ENCODE data around the gene NUB1. TPM values are rescaled to one million over a fixed set of nuclear protein-coding genes. Genes with fewer than 3 reads are reported as not detected.

The NUB1 gene
- polyA plus RNA-seq, 1 experiment: 44.5 TPM

DNA sequence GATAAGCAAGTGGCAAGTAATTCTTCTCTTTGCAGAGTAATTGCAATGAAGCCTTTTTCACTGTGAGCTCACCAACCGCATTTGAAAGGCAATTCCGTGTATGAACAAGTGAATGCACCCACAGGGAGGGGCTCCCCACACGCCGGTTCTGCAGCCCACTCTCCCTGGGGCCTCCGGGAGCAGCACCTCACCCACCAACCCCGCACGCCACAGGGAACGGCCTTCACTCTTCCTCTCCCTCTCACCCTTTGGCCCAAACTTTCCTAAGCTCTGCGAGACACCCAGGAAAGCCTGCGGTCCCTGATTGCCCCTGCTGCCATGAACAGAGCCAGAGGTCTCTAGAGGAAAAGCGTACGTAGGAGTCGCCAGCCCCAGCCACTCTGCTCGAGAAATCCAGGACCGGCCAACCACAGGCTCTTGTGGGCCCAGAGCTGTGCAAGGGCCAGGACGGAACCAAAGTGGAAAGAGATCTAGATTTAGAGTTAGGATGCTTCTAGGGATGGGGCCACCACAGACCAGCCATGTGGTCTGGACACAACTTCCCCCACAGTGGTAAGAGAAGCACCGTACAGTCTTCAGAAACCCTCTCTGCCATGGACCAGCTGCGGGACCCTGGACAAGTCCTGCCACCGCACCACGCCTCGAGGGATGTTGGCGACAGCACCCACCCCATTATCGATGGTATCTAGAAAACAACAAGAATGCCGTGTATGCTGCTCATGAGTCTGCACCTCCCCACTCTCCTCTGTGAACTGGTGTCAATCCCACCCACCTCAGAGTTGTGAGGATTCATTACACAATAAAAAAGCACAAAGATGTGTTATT, 64.7 kb downstream of the NUB1 start:
- TF ChIP-seq, protein P1, sequence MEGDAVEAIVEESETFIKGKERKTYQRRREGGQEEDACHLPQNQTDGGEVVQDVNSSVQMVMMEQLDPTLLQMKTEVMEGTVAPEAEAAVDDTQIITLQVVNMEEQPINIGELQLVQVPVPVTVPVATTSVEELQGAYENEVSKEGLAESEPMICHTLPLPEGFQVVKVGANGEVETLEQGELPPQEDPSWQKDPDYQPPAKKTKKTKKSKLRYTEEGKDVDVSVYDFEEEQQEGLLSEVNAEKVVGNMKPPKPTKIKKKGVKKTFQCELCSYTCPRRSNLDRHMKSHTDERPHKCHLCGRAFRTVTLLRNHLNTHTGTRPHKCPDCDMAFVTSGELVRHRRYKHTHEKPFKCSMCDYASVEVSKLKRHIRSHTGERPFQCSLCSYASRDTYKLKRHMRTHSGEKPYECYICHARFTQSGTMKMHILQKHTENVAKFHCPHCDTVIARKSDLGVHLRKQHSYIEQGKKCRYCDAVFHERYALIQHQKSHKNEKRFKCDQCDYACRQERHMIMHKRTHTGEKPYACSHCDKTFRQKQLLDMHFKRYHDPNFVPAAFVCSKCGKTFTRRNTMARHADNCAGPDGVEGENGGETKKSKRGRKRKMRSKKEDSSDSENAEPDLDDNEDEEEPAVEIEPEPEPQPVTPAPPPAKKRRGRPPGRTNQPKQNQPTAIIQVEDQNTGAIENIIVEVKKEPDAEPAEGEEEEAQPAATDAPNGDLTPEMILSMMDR (IDR thresholded peaks at IDR 0.05; ENCODE audit: insufficient read depth, low read depth, low read length): no peak
- H3K4me3 ChIP-seq (ENCODE audit: low read depth, low read length): no peak overlapping the region
- no peak for DNase-seq (ENCODE audit: low read depth)
- H3K27me3 ChIP-seq (ENCODE audit: control insufficient read depth, insufficient read depth, low read length): peaks cover 23% of the 10 kb centered on the region
- no peaks in the 10 kb centered on the region for H3K36me3 ChIP-seq (ENCODE audit: control insufficient read depth, insufficient read depth, low read length)
- POLR2A ChIA-PET: no interaction called here
- CTCF ChIA-PET: no interaction called here

DNA sequence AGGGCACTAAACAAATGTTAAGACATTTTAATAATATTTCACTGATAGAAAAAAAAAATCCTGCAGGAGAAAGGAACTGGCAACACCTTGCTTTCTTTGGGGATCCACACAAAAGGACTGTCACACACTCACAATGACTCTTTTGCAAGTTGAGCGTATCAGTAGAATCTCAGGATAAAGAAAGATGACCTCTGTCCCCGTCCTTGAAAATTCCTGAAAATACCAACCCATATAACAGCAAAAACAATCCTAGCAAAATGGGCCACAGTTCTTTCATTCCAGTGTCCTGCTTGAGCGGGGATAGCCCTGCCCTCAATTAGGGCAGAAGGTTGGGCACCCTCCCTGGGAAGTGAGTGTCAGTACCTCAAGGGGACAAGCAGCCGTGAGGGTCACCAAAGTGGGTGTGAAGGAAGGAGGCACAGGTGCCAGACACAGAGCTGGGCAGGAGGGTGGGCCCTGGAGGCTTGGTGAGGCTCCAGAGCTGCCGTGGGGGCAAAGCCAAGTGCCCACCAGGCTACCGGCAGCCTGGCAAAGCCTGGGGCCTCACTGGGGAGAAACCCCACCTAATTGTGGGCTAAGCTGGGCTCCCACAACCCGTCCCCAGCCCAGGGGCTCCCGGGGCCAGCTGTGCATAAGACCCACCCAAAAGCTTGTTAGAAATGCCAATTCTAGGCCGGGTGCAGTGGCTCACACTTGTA, 65.4 kb downstream of the NUB1 start:
- TF ChIP-seq, protein P1 (IDR thresholded peaks at IDR 0.05; ENCODE audit: insufficient read depth, low read depth, low read length): no peak
- CTCF ChIA-PET: interaction anchor here (1.0 kb wide), 2 partner anchors 30 to 350 kb away, joined by 3 read pairs; no protein-coding TSS in a partner anchor
- H3K36me3 ChIP-seq (ENCODE audit: control insufficient read depth, insufficient read depth, low read length): no peaks in the 10 kb centered on the region
- no peak overlapping the region for H3K4me3 ChIP-seq (ENCODE audit: low read depth, low read length)
- no peak for DNase-seq (ENCODE audit: low read depth)
- peaks cover 31% of the 10 kb centered on the region for H3K27me3 ChIP-seq (ENCODE audit: control insufficient read depth, insufficient read depth, low read length)
- POLR2A ChIA-PET: no interaction called here

DNA sequence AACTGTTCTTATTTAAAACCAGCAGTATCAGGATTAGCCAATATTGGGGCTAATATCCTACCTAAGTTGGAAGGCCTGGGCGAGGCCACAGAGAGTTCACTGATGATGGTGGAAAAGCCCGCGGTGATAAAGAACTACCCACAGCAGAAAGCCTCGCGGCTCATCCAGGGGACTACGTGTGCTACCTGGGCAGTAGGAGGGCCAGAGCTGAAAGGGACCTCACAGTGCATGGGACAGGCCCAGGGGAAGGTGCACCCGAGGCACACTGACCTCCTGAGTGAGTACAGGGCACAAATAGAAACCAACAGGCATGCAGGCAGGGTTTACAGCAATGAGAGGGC, 66.9 kb downstream of the NUB1 start:
- CTCF ChIA-PET: no interaction called here
- H3K27me3 ChIP-seq (ENCODE audit: control insufficient read depth, insufficient read depth, low read length): peaks cover 40% of the 10 kb centered on the region
- H3K36me3 ChIP-seq (ENCODE audit: control insufficient read depth, insufficient read depth, low read length): no peaks in the 10 kb centered on the region
- POLR2A ChIA-PET: no interaction called here
- DNase-seq (ENCODE audit: low read depth): no peak
- no peak overlapping the region for H3K4me3 ChIP-seq (ENCODE audit: low read depth, low read length)
- TF ChIP-seq, protein P1 (IDR thresholded peaks at IDR 0.05; ENCODE audit: insufficient read depth, low read depth, low read length): no peak

DNA sequence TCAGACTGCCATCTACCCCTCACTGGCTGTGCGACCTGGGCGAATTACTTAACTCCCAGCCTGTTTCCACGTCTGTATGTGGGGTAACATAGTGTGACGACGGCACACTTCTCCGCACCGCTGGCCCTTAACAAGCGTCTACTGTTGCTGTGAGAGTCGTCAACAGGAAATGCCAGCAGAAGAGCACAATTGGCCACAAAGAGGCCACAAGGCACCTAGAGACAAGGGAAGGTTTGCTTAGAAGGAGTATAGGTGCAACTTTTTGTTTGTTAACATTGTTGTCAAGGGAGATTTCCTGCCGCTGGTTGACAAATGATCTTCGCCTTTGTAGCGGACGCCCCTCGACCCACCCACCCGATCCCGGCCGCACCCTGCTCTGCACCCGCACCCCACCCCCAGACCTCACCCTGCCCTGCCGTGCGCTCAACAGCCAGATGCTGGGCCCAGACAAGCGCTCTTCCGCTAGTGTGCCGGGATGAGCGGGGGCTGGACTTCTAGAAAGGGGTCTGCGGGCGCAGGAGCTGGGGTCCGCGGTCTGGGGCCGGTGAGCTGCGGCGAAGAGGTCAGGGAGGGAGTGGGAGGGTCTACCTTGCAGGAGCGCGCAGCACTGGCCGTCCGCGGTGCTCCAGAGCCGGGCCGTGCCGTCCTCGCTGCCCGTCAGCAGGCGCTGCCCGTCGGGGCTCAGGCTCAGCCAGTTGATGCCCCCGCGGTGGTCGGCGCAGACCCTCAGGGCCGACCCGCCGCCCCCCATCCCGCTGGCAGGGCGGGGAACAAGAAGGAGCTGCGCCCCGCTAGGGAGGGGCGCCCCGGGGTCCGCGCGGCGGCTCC, 67.4 kb downstream of the NUB1 start:
- POLR2A ChIA-PET: no interaction called here
- H3K4me3 ChIP-seq (ENCODE audit: low read depth, low read length): no peak overlapping the region

More for the DNA sequence above, 67.4 kb downstream of the NUB1 start:
- Histone ChIP-seq H3K27me3 (ENCODE audit: control insufficient read depth, insufficient read depth, low read length) (peaks cover 40% of the 10 kb centered on the region), H3K36me3 (ENCODE audit: control insufficient read depth, insufficient read depth, low read length) (no peaks in the 10 kb centered on the region)
- DNase-seq (ENCODE audit: low read depth): no peak
- TF ChIP-seq, protein P1 (IDR thresholded peaks at IDR 0.05; ENCODE audit: insufficient read depth, low read depth, low read length): no peak
- CTCF ChIA-PET: interaction anchor here (1.2 kb wide), 1 partner anchor 28 kb away, joined by 4 read pairs; no protein-coding TSS in a partner anchor
